ENCODE data around the gene RALGAPA2.
"Not testable (repeated sequence)": the region's sequence is repeated elsewhere in the genome, so short reads cannot be mapped to it uniquely, and the experiment has no call there.

The RALGAPA2 gene

DNA sequence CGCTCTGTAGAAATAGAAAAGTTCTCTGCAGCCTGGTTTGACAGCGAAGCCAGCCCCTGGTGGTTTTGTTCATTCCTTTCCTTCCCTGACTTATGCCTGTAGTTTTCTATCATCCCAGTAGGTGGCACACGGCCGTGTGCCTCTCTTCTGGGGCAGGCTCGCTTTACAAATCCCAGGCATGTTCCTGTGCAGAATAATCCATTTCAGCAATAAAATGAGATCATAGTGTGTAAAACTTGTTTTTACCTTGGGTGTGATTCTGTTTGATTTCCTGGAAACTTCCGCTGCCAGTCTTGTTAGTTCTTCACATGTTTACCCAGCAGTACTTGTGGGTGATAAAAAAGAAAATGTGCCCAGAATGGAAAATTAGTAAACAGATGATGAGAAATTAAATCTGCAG lies 352.0 kb downstream of the RALGAPA2 start:
- Histone ChIP-seq H3K9ac (ENCODE audit: low read length) (no peak overlapping the region), H3K36me3 (ENCODE audit: control insufficient read depth, insufficient read depth, low read length, severe bottlenecking) (no peaks in the 10 kb centered on the region), H3K9me3 (ENCODE audit: control insufficient read depth, low read length) (no peaks in the 10 kb centered on the region), H3K4me3 (ENCODE audit: low read length) (no peak overlapping the region), H3K4me1 (ENCODE audit: control insufficient read depth, insufficient read depth, low read length) (peaks cover 4% of the 10 kb centered on the region), H3K27me3 (replicated peaks; ENCODE audit: control insufficient read depth, insufficient read depth, low read length) (peaks cover 53% of the 10 kb centered on the region)
- peak; percentile 85 for DNase-seq (ENCODE audit: low read depth)

GRCh38 chr20:20359628-20360027 lies 352.8 kb downstream of the RALGAPA2 start:
- H3K9ac ChIP-seq (ENCODE audit: low read length) = no peak overlapping the region
- H3K4me1 ChIP-seq (ENCODE audit: control insufficient read depth, insufficient read depth, low read length) = peaks cover 4% of the 10 kb centered on the region
- no peaks in the 10 kb centered on the region for H3K36me3 ChIP-seq (ENCODE audit: control insufficient read depth, insufficient read depth, low read length, severe bottlenecking)
- DNase-seq (ENCODE audit: low read depth) = no peak
- H3K9me3 ChIP-seq (ENCODE audit: control insufficient read depth, low read length) = no peaks in the 10 kb centered on the region
- peaks cover 45% of the 10 kb centered on the region for H3K27me3 ChIP-seq (replicated peaks; ENCODE audit: control insufficient read depth, insufficient read depth, low read length)
- H3K4me3 ChIP-seq (ENCODE audit: low read length) = no peak overlapping the region

- H3K9me3 ChIP-seq (ENCODE audit: control insufficient read depth, low read length) = no peaks in the 10 kb centered on the region
- H3K9ac ChIP-seq (ENCODE audit: low read length) = no peak overlapping the region
- H3K4me1 ChIP-seq (ENCODE audit: control insufficient read depth, insufficient read depth, low read length) = peaks cover 4% of the 10 kb centered on the region
- H3K27me3 ChIP-seq (replicated peaks; ENCODE audit: control insufficient read depth, insufficient read depth, low read length) = peaks cover 37% of the 10 kb centered on the region
- no peak overlapping the region for H3K4me3 ChIP-seq (ENCODE audit: low read length)
- no peaks in the 10 kb centered on the region for H3K36me3 ChIP-seq (ENCODE audit: control insufficient read depth, insufficient read depth, low read length, severe bottlenecking)
- DNase-seq (ENCODE audit: low read depth) = no peak
These were observed 353.6 kb downstream of the RALGAPA2 start for GRCh38 chr20:20358801-20359200.

DNA sequence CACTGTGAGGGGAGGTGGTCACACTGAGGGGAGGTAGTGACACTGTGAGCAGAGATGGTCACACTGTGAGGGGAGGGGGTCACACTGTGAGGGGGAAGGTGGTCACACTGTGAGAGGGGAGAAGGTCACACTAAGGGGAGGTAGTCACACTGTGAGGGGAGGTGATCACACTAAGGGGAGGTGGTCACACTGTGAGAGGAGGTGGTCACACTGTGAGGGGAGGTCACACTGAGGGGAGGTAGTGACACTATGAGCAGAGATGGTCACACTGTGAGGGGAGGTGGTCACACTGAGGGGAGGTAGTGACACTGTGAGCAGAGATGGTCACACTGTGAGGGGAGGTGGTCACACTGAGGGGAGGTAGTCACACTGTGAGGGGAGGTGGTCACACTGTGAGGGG lies 356.9 kb downstream of the RALGAPA2 start:
- H3K4me1 ChIP-seq (ENCODE audit: control insufficient read depth, insufficient read depth, low read length); H3K9me3 ChIP-seq (ENCODE audit: control insufficient read depth, low read length); DNase-seq (ENCODE audit: low read depth); H3K36me3 ChIP-seq (ENCODE audit: control insufficient read depth, insufficient read depth, low read length, severe bottlenecking); H3K9ac ChIP-seq (ENCODE audit: low read length); H3K4me3 ChIP-seq (ENCODE audit: low read length): not testable (repeated sequence)
- peaks cover 13% of the 10 kb centered on the region for H3K27me3 ChIP-seq (replicated peaks; ENCODE audit: control insufficient read depth, insufficient read depth, low read length)

DNA sequence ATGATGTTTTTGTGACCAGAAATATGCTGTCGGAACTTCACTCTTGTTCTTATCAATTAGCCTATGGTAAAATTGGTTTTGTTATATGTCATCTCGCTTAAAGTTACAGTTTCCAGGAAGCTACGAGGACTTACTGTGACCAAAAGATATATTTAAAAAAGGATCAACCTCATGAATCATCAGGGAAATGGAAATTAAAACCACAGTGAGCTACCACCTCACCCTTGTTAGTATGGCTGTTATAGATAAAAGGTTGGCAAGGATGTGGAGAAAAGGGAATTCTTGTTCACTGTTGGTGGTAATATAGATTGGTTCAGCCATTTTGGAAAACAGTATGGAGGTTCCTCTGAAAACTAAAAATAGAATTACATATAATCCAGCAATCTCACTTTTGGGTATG lies 358.9 kb downstream of the RALGAPA2 start:
- Histone ChIP-seq H3K4me3 (ENCODE audit: low read length) (no peak overlapping the region), H3K27me3 (replicated peaks; ENCODE audit: control insufficient read depth, insufficient read depth, low read length) (peaks cover 2% of the 10 kb centered on the region), H3K4me1 (ENCODE audit: control insufficient read depth, insufficient read depth, low read length) (no peaks in the 10 kb centered on the region), H3K9ac (ENCODE audit: low read length) (no peak overlapping the region), H3K36me3 (ENCODE audit: control insufficient read depth, insufficient read depth, low read length, severe bottlenecking) (no peaks in the 10 kb centered on the region), H3K9me3 (ENCODE audit: control insufficient read depth, low read length) (peaks cover 17% of the 10 kb centered on the region)
- DNase-seq (ENCODE audit: low read depth) = no peak

DNA sequence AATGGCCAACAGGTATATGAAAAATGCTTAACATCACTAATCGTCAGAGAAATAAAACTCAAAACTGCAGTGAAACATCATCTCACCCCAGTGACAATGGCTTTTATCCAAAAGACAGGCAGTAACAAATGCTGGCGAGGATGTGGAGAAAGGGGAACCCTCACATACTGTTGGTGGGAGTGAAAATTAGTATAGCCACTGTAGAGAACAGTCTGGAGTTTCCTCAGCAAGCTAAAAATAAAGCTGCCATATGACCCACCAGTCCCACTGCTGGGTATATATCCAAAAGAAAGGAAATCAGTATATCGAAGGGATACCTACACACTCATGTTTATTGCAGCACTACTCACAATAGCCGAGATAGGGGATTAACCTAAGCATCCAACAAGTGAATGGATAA lies 368.0 kb downstream of the RALGAPA2 start:
- Histone ChIP-seq H3K27me3 (replicated peaks; ENCODE audit: control insufficient read depth, insufficient read depth, low read length) (peaks cover 21% of the 10 kb centered on the region), H3K9me3 (ENCODE audit: control insufficient read depth, low read length) (peaks cover 28% of the 10 kb centered on the region), H3K4me3 (ENCODE audit: low read length) (no peak overlapping the region), H3K4me1 (ENCODE audit: control insufficient read depth, insufficient read depth, low read length) (peaks cover 6% of the 10 kb centered on the region), H3K9ac (ENCODE audit: low read length) (no peak overlapping the region), H3K36me3 (ENCODE audit: control insufficient read depth, insufficient read depth, low read length, severe bottlenecking) (no peaks in the 10 kb centered on the region)
- DNase-seq (ENCODE audit: low read depth) = no peak

GRCh38 chr20:20343932-20344331 lies 368.5 kb downstream of the RALGAPA2 start:
- Histone ChIP-seq H3K4me3 (ENCODE audit: low read length) (no peak overlapping the region), H3K36me3 (ENCODE audit: control insufficient read depth, insufficient read depth, low read length, severe bottlenecking) (no peaks in the 10 kb centered on the region), H3K9ac (ENCODE audit: low read length) (no peak overlapping the region), H3K4me1 (ENCODE audit: control insufficient read depth, insufficient read depth, low read length) (peaks cover 6% of the 10 kb centered on the region), H3K27me3 (replicated peaks; ENCODE audit: control insufficient read depth, insufficient read depth, low read length) (peaks cover 21% of the 10 kb centered on the region), H3K9me3 (ENCODE audit: control insufficient read depth, low read length) (peaks cover 23% of the 10 kb centered on the region)
- no peak for DNase-seq (ENCODE audit: low read depth)
